NCI-H1694 treated with DMSO at 0.1 percent for 48 hours (cell line): ENCODE measurements around the gene ATP1A3.
A peak's percentile ranks its signal among the peaks of the same experiment; 100 is the strongest.

Experiments
- DNase-seq: peaks from one replicate; lab custom pipeline; 2025; lab: John Stamatoyannopoulos, UW

The ATP1A3 gene

DNA sequence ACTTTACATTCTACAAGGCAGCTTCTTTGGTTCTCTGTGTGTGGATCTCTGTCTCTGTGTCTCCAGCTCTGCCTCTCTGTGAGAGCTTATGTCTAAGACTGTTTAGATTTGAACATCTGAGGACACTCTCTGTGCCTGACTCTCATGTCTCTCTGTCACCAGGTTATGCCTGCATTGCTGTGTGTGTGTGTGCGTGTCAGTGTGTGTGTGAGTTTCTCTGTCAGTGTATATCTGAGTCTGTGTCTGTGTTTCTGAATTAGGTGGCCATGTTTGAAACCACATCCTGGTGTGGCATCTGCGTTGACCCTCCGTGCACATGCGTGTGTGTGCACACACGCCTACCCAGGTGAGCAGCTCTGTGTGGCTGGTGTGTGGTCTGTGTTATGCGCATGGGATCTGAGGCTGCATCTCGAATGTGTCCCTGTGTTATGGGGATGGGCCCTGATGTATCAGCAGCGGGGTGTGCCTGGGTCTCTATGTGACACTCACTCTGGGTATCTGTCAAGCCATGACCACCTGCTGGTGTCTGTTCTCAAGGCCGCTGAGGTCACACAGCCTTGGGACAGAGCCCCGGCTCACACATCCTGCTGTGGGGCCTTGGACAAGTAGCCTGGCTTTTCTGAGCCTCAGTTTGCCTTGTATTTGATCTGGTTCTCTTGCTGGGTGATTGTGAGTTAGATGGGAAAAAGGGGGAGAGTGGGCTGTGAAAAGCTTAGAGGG lies 6.7 kb downstream of the ATP1A3 start:
- no peak for DNase-seq

DNA sequence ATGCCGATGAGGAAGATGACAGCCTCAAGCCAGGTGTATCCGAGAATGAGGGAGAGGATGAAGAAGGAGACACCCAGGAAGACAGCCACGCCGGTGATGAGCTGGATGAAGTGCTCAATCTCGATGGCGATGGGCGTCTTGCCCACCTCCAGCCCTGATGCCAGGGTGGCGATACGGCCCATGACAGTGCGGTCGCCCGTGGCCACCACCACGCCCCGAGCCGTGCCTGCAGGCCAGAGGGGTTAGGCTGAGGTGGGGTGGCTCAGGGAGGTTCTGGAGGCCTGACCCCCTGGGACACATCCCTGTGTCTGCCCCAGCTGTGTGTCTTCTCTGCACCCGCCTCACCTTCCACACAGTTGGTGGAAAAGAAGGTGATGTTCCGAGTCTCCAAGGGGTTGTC lies 9.1 kb downstream of the ATP1A3 start:
- no peak for DNase-seq

DNA sequence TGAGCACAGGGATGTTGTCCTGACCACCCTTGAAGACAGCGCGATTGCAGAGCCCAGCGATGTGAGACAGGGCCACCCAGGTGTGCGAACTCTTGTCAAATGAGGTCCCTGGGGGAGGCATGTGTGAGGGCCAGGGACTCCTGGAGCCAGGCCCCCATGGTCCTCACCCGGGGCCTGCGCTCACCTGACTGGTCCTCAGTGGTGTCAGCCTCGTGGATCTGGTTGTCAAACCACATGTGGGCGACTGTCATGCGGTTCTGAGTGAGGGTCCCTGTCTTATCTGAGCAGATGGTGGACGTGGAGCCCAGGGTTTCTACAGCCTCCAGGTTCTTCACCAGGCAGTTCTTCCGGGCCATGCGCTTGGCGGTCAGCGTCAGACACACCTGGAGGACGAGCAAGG lies 12.3 kb downstream of the ATP1A3 start:
- no peak for DNase-seq

DNA sequence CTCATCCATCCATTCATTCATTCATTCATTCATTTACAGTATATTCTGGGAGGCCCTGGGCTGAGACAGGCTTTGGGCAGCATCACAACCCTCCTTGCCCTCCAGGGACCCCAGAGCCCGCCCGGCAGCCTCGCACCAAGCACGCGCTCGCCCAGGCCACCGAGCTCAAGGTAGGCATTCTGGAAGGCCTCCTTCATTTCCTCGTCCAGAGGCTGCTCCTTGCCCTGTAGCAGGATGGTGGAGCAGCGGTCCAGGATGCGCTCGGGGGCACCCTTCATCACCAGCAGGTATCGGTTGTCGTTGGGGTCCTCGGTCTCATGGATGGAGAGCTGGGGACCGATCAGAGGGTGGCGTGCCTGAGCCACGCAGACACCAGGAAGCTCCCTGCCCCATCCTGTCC lies 15.6 kb downstream of the ATP1A3 start:
- DNase-seq, result no peak

DNA sequence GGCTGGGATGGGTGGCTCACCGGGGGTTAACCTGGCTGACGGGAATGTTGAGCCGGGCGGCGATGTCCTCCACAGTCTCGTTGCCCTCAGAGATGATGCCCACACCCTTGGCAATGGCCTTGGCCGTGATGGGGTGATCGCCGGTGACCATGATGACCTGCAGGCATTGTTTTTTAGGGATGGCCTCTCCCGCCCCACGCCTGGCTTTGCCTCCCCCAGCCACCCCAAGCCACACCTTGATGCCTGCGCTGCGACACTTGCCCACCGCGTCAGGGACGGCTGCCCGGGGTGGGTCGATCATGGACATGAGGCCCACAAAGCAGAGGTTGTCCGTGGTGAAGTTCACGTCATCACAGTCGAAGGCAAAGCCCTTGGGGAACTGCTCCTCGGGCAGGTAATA lies 16.1 kb downstream of the ATP1A3 start:
- DNase-seq, result no peak

DNA sequence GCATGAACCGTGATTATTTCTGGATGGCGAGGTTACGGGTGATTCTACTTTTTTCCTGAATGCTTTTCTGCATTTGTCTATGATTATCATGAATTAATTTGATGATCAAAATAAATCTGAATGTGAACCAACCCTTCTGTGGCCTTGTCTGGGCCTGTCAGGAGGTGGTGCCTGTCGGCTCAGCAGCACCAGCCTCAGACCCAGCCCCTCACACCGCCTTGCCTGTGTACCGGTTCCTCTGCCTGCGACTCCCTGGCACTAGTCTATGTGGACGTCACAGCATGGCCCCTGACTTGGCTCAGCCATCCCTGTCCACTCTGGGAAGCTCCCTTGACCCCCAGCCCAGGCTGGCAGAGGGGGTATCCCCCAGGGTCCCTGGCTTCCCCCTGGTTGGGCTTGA lies 19.4 kb downstream of the ATP1A3 start:
- DNase-seq, result no peak

DNA sequence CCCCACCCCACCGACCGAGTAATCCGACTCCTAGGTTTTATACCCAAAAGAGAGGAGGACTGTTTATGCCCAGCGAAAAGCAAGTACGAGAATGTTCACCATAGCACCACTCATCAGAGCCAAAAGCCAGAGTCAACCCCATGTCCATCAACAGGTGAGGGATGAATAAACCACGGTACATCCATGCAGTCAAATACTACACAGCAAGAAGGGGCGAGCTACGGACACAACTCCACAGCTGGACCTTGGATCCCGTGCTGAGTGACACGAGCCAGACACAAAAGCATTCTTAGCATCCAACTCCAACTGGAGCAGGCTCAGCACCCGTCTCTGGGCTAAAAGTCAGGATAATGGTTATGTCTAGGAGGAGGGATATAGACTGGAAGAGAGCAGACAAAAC lies 22.7 kb downstream of the ATP1A3 start:
- DNase-seq, result no peak

DNA sequence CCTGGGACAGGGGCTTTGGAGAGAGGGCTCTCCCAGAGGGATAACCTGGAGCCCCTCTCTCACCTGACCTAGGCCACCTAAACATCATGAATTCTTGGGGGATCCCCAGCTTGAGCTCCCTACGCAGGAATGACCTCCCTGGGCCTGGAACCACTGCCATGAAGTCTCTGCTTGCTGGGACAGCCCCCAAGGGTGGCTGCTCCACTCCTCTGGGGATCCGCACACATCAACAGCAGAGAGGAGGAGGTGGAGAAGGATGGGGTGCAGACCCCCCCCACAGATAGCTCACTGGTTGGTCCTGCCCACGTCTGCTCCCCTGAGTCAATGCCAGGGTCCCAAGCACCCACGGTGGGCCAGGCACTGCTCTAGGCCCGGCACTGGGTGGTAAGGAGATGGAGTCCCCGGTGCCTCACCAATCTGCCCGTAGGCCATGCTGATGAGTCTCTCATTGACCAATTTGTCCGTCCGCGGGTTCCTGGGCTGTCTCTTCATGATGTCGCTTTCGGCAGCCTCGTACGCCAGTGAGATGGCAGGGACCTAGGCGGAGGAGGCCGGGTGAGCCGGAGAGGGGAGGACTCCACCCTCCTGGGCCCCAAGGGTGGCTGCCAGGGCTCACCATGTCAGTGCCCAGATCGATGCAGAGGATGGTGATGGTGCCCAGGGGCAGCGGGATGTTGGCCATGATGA lies 24.1 kb downstream of the ATP1A3 start:
- no peak for DNase-seq

DNA sequence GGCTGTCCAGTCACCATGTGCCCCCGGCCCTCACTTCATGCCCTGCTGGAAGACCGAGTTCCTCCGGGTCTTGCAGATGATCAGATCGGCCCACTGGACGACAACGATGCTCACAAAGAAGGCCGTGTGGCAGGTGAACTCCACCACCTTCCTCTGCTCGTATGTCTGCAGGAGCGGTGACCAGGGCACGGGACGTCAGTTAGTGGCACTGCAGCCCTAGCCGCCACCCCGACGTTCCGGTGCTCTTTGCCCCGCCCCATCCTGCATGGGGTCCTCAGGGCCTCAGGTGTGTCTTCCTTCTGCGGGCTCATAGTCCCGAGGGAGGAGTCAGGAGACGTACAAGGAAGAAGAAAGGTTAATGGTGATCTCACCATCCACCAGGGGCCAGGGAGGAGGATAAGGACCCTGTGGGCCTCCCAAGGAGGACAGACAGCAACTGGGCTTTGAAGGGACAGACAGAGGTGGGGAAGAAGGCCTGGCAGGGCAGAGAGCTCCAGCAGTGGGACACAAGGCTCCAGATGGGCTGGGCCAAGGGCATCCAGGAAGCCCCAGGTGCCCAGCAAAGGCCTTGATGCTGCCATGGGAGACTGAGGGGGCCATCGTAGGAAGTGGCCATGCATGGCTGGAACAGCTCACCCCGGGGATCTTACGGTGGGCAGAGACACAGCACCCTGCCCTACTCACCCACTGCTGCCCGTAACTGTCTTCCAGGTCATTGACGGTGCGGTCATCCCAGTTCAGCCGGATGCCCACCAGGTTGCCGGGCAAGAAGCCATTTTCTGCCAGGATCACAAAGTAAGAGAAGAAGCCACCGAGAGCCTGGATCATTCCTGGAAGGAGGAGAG lies 25.1 kb downstream of the ATP1A3 start:
- DNase-seq, result no peak

DNA sequence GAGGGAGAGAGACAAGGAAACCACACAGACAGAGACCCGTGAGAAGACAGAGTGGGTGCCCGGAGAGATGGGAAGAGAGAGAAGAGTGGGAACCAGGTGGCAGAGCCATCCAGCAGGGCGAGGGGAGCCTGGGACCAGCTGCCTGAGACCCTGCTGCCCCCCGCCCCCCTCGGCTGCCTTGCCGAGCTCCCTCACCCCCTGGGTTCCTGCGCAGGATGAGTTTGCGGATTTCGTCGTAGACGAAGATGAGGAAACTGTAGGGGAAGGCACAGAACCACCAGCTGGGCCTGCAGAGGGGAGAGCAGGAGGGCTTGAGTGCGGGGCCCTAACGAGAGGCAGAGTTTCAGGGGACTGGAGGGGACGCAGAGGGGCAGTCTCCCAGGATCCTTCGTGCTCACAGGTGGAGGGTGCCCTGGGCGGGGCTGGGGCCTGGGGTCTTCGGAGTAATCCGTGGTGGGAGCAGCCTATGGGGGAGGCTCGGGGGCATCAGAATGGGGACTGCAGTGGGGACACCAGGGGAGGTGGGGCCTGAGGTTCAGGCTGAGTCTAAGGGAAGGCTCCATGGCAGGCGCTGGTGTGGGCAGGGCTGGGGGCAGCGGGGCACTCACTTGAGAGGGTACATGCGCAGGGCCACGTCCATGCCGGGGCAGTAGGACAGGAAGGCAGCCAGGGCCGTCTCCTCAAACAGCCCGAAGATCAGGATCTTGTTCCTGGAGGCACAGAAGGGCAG lies 26.8 kb downstream of the ATP1A3 start:
- no peak for DNase-seq

DNA sequence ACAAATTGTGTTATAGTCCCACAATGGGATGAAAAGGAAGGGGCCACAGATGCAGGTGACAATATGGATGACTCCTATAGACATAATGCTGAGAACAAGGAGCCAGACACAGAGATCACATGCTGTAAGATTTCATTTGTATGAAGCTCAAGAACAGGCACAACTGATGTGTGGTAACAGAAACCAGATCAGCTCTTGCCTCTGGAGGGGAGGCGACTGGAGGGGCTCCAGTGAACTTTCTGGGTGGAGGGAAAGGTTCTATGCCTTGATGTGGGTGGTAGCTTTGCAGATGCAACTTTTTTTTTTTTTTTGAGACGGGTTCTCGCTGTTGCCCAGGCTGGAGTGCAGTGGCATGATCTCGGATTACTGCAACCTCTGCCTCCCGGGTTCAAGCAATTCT lies 28.9 kb downstream of the ATP1A3 start:
- DNase-seq, result no peak

DNA sequence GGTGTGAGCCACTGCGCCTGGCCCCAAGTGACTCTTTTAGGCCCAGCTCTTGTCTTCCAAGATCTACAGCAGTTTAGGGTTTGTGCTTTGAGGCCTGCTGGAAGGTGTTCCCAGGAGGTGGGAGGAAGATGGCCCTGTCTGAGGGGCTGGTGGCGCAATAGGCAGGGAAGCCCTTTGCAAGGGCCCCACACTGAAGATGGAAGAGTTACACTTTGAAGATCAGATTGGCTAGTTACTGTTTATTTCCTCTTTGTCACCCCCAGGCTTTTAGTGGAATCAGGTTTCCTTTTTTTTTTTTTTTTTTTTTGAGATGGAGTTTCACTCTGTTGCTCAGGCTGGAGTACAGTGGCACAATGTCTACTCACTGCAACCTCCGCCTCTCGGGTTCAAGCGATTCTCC lies 33.1 kb downstream of the ATP1A3 start:
- no peak for DNase-seq

DNA sequence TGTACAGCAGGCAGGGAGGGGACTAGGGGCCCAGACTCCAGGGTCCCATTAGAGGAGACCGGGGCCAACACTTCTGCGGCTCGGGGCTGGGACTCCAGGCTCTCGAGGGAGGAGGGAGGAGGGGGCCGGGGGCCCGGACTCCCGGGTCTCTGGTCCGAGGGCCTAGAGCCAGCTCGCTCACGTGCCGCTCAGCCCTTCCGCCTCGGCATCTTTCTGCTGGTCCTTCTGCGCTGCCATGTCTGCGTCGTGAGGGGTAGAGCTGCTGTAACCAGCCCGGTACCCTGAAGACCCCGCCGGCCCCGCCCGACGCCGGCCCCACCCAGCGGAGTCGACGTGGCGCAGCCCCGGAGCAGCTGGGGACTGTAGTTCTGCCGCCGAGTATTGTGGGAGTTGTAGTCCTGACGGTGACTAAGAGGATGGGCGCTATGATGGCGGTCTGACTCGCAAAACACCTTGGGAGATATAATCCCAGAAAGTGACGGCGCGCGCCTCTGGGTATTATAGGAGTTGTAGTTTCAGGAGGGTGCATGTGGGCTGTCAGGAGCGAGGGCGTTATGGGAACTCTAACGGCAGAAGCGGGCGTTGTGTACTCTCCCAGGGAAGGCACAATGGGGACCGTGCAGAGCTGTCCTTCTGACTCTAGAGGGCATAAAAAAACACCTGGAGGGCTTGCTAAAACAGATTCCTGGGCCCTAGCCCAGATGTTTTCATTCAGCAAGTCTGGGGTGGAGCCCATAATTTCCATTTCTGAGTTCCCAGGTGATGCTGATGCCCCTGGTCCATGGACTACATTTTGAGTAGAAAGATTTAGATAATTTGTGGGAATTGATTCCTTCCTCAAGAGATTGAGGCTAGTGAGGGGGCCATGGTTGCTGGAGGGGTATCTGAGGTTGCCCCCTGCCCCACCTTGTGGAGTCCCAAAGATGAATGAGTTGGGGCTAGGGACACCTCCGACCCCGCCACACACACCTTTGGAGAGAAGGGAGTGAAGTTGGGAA lies 34.7 kb downstream of the ATP1A3 start, which contains the start of gene RABAC1:
RABAC1 (minus strand) TSS at position 266 of the 998 bp plus-strand sequence; CDS start at position 237, 29 bp downstream.
- DNase-seq, result peak; percentile 94

DNA sequence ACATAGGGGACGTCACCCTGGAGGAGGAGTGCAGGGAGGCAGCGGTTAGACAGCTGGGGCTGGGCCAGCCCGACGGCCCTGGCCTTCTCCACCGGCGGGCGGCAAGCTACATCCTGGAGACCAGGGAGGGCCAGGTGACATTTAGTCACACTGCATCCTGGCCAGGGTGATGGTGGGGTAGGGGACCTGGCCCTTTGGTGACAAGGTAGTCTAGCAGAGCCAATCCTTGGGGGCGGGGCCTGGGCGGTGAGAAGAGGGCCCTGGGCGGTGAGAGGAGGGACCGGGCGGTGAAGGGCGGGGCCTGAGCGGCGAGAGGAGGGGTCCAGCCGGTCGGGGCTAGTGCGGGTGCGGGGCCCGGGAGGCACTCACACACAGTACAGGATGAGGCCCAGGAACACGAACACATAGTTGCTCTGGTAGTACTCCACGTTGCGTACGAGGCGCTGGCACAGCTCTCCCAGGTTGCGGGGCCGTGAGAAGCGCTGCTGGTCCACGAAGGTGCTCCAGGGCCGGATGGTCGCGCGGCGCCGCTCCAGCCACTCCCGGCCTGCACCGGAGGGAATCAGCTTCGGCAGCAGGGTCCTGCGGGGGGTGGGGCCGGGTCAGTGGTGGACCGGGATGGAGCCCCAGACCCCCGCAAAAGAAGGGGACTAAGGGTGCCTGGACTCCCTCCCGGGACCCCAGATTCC lies 35.5 kb downstream of the ATP1A3 start:
- DNase-seq, result peak; percentile 25

DNA sequence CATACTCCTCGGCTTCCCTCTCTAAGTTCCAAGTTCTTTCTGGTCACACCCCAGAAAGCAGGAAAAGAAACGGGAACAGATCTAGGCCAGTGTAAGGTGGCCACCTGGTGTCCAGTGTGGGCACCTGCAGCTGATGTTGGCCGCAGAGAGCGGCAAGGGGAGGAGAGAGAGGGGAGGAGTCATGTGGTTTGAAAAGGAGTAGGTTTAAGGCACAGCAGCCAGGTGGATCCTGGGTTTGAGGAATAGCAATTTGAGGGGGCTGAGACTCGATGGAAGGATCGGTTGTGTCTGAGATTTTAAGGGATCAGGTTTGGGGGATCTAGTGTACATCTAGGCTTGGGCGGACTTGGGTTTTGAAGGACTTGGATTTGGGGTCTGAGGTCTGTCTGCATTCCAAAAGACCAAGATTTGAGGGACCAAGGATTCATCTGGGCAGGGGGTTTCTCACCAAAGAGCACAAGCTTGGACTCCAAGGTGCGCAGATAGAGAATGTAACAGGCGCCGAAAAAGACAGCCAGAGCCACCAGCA lies 36.1 kb downstream of the ATP1A3 start:
- DNase-seq, result peak; percentile 32

DNA sequence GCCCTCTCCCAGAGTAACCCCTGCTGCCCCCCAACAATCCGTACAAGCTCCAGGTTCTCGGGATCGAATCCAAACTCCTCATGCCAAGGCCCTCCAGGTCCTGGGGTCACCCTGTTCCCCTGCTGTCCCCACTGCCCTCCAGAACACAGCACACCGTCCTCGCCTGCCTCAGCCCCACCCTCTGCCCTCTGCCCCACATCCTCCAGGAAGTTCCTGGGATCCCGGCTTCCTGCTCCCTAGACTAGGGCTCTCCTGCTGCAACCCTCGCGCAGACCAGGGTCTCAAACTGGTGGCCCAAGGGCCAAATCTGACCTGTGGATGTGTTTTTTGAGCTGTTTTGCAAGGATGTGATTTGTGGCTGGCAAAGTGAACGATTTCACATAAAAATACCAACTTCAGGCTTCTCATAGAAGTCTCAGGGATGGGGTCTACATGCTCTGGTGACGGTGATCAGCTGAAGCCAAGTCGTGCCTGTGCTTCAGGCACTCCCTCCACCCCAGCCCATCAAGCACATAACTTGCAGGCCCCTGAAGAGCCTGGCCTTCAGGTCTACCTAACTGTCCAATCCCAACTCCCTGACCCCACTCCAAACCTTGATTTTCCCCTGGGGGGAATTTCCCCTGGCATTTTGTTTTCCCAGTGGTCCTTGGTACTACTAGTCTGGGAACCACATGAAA lies 36.7 kb downstream of the ATP1A3 start:
- no peak for DNase-seq

DNA sequence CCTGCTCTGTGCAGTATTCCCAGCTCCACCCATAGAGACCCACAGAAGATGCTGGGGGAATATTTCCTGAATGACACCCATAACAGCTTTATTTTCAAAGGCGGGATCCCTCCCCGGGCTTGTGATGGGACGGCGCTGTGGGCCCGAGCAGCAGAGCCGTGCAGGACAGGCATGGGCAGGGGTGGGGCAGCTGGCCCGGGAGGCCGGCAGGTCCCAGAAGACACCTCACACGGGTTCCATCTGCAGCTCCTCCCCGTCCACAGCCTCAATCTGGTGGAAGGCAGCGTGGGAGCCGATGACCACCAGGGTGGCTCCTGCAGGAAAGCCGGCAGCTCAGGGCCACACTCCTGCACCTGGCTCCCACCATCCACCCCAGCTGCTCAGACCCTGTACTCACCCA lies 37.4 kb downstream of the ATP1A3 start:
- no peak for DNase-seq

DNA sequence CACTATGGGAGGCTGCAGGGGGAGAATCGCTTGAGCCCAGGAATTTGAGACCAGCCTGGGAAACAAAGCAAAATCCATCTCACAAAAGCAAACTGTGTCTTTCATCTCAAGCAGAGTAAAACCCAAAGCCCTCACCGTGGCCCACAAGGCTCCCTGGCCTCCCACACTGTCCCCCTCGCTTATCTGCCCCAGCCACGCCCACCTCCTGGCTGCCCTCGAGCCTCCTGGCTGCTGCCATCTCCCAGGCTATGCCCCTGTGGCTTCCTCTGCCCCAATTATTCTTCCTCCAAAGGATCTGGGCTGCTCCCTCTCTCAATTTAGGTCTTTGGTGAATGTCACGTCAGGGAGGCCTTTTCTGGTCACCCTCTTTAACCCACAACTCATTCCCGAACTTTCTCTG lies 38.5 kb downstream of the ATP1A3 start:
- DNase-seq, result no peak

DNA sequence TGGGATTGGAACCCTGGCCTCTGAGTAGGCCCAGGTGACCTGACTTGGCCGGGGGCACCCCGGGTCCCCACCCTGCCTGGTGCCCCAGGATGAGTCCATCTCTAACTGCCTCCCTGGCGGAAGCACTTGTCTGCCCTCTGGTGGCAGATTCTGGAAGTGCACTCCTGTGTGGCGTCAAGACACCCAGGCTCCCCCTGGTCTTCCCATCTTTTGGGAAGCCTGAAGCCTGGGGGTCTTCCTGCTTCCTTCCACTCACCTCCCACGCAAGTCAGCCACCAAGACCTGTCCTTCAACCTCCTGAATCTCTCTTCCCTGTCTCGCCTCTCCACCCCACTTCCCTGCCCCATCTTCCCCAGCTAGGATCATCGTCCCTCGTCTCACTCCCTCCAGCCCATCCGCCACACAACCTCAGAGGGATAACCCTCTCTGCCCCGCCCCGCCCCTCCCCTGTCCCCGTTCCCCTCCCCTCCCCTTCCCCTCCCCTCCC lies 42.3 kb downstream of the ATP1A3 start:
- peak; percentile 70 for DNase-seq
